ENCODE results near the gene PRKAG2. TPM values are rescaled to one million over a fixed set of nuclear protein-coding genes. Genes with fewer than 3 reads are reported as not detected.

The PRKAG2 gene
- total RNA-seq, 1 donor from 2014 or later, result 21.1 TPM

DNA sequence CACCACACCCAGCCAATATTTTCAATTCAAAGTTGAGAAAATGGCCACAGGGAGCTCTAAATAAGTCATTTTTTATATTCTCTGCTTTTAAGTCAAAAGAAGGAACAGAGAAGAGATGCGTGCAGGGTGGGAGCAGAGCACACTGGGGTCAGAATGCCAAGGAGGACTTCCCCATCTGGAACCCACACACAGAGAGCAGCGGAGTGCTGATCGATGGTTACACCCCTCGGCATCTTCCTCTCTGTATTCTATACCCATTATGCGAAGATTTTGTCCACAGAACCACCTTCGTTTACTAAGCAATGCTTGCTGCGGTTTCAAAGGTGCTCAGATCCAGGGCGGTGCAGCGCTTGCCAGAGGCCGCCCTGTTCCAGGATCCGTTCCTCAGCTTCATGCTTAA lies 265.9 kb downstream of the PRKAG2 start:
- DNase-seq (ENCODE audit: low read depth), result no peak
- no peaks in the 10 kb centered on the region for H3K36me3 ChIP-seq (ENCODE audit: control insufficient read depth, insufficient read depth, low read length)
- TF ChIP-seq, protein P1, sequence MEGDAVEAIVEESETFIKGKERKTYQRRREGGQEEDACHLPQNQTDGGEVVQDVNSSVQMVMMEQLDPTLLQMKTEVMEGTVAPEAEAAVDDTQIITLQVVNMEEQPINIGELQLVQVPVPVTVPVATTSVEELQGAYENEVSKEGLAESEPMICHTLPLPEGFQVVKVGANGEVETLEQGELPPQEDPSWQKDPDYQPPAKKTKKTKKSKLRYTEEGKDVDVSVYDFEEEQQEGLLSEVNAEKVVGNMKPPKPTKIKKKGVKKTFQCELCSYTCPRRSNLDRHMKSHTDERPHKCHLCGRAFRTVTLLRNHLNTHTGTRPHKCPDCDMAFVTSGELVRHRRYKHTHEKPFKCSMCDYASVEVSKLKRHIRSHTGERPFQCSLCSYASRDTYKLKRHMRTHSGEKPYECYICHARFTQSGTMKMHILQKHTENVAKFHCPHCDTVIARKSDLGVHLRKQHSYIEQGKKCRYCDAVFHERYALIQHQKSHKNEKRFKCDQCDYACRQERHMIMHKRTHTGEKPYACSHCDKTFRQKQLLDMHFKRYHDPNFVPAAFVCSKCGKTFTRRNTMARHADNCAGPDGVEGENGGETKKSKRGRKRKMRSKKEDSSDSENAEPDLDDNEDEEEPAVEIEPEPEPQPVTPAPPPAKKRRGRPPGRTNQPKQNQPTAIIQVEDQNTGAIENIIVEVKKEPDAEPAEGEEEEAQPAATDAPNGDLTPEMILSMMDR (IDR thresholded peaks at IDR 0.05; ENCODE audit: insufficient read depth, low read length, poor library complexity, severe bottlenecking), result no peak
- no peaks in the 10 kb centered on the region for H3K27me3 ChIP-seq (ENCODE audit: control insufficient read depth, insufficient read depth, low read length)
- H3K4me3 ChIP-seq (ENCODE audit: low read depth, low read length), result no peak overlapping the region

DNA sequence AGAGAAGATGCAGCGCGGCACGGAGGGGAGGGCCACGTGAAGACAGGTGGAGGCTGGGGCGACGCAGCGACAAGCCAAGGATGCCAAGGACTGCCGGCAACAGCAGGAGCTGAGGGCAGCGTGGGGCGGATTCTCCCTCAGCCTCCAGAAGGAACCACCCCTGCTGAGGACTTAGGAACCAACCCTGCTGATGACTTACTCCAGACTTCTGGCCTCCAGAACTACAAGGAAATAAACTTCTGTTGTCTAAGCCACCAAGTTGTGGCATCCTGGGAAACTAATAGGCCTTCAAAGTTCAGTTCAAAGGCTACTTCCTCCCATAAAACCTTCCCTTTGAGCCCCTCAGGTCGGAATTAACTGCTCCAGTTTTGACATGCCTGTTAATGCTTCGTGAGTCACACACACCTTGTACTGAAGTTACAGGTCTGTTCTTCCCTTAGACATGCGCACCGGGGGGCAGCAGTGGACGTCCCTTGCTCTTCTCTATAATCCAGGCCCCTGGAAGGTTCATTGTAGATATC lies 268.8 kb downstream of the PRKAG2 start:
- no peak for DNase-seq (ENCODE audit: low read depth)
- no peaks in the 10 kb centered on the region for H3K27me3 ChIP-seq (ENCODE audit: control insufficient read depth, insufficient read depth, low read length)
- H3K4me3 ChIP-seq (ENCODE audit: low read depth, low read length), result no peak overlapping the region
- TF ChIP-seq, protein P1 (IDR thresholded peaks at IDR 0.05; ENCODE audit: insufficient read depth, low read length, poor library complexity, severe bottlenecking), result peak; percentile 9
- no peaks in the 10 kb centered on the region for H3K36me3 ChIP-seq (ENCODE audit: control insufficient read depth, insufficient read depth, low read length)

DNA sequence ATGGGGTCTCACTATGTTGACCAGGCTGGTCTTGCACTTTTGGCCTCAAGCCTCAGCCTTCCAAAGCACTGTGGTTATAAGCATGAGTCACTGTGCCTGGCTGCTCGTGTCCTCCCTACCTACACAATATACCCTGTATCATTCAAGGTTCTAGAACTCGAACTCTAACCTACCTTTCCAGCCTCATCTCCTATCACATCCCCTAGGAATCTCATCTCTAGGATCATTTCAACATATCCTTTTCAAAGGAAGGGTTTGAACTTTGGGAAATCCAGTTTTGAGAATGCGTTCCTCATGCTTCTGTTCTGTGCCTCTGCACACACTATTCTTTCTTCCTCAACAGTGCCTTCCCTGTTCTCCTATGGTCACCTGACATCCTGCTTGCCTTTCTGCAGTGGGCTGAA lies 269.4 kb downstream of the PRKAG2 start:
- TF ChIP-seq, protein P1 (IDR thresholded peaks at IDR 0.05; ENCODE audit: insufficient read depth, low read length, poor library complexity, severe bottlenecking), result no peak
- DNase-seq (ENCODE audit: low read depth), result no peak

DNA sequence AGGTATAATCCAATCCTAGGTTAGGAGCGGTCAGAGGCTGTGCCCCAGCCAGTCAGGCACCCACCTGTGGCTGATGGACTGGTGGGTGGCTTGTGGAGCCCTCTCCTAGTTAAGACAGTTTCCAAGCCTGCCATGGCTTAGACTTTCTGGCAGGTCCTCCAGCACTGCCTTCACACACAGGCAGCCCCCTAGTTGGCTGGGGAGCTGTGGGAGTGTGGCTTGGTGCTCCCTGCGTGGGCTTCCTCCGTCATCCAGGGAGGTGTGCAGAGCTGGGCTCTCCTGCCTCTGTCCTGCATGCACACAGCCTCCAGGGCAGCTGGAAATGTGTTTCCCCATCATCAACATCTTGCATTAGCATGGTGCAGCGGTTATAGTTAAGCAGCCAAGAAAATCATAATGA lies 273.0 kb downstream of the PRKAG2 start:
- DNase-seq (ENCODE audit: low read depth), result no peak
- H3K36me3 ChIP-seq (ENCODE audit: control insufficient read depth, insufficient read depth, low read length), result peaks cover 2% of the 10 kb centered on the region
- no peak overlapping the region for H3K4me3 ChIP-seq (ENCODE audit: low read depth, low read length)
- H3K27me3 ChIP-seq (ENCODE audit: control insufficient read depth, insufficient read depth, low read length), result no peaks in the 10 kb centered on the region
- TF ChIP-seq, protein P1 (IDR thresholded peaks at IDR 0.05; ENCODE audit: insufficient read depth, low read length, poor library complexity, severe bottlenecking), result no peak

More for the DNA sequence above, 269.4 kb downstream of the PRKAG2 start:
- H3K36me3 ChIP-seq (ENCODE audit: control insufficient read depth, insufficient read depth, low read length), result no peaks in the 10 kb centered on the region
- H3K4me3 ChIP-seq (ENCODE audit: low read depth, low read length), result no peak overlapping the region
- no peaks in the 10 kb centered on the region for H3K27me3 ChIP-seq (ENCODE audit: control insufficient read depth, insufficient read depth, low read length)

DNA sequence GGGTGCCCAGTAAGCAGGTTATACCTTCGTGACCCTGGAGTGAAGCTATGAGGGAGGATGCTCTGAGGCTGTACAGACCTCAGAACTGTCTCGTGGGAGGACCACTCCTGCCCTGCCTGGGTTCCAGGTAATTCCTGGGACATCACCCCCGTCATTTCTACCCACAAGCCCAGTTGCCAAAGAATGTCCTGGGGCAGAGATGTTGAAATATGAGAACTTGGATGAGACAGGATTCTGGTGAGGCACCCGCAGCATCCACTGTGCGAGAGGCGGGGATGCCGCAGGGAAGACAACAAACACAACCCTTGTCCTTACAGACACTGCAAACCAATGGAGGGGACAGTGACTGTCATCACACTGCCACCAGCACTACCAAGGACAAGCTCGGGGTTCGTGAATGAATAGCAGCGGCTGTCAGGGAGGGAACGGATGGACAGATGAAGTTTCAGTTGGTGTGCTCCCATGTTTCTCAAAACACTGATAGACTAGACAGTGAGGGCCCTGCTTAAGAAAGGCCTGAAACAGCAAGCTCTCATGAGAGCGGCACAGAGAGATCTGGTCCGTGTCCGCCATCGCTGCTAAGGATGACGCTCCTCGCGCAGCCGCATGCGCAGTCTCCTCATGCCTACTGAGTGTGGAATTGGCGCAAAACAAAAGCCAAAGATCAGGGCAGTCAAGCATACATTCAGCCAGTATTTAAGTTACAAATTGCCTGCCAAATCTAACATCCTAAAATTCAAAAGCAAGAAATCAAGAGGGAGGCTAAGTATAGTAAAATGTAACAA lies 275.2 kb downstream of the PRKAG2 start:
- no peaks in the 10 kb centered on the region for H3K27me3 ChIP-seq (ENCODE audit: control insufficient read depth, insufficient read depth, low read length)
- TF ChIP-seq, protein P1 (IDR thresholded peaks at IDR 0.05; ENCODE audit: insufficient read depth, low read length, poor library complexity, severe bottlenecking), result no peak
- H3K36me3 ChIP-seq (ENCODE audit: control insufficient read depth, insufficient read depth, low read length), result peaks cover 2% of the 10 kb centered on the region
- DNase-seq (ENCODE audit: low read depth), result no peak
- H3K4me3 ChIP-seq (ENCODE audit: low read depth, low read length), result no peak overlapping the region
